Activated CD4-positive, CD25-positive, alpha-beta regulatory T cell (primary cell): ENCODE results near the gene TNNT2.
A peak's percentile ranks its signal among the peaks of the same experiment; 100 is the strongest.

ENCODE experiments used
- DNase-seq, 4 experiments: peaks; one replicate each; lab custom pipeline; 2025; lab: John Stamatoyannopoulos, UW

The TNNT2 gene

DNA sequence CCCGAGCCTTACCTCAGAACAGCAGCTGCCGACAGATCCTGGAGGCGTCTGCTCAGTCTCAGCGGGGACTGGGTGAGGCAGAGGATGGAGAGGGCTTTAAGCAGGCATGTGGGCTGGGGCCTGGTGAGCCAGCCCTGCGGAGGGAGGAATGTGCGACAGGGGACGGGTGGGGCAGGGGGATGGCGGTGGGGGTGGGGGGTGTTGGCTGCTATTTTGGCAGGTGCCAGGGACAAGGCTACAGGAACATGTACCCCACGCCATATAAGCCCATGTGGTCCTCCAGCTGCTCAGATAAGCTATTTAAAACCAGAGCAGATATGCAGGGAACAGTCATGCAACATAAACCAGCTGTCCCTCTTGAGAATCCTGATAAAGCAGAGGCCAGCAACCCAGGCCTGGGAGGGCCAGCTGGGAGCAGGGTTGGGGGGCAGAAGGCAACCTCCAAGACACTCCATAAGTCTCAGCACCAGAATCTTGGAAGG is at the start of gene TNNT2:
Gene TNNT2, minus strand, starts transcription at position 70 of the 482 bp plus-strand sequence. CDS start 4,426 bp downstream, outside the sequence.
- DNase-seq = no peak

- DNase-seq = no peak
These were observed 49.2 kb upstream of the TNNT2 start for GRCh38 chr1:201426479-201427310.

- no peak for DNase-seq
These were observed 46.7 kb upstream of the TNNT2 start for GRCh38 chr1:201424146-201424545.

DNA sequence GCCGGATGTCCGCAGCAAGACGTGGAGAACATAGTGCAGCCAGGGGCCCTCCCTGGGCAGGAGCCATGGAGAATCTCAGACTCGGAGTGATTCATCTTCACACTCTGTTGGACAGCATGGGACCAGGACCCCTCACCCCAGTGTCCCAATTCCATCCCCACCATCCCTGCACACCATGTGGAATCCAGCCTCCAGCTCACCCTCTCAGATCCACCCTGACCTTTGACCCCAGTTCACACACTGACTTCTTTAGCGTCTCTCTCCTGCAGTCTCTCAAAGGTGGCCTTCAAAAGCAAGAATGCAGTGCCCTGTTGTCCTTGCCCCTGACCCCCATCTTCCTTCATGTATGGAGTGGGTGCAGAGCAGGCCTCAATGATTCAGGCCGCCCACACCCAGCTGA is 46.2 kb upstream of the TNNT2 start:
- DNase-seq = no peak

- DNase-seq = no peak
These were observed 45.1 kb upstream of the TNNT2 start for GRCh38 chr1:201422436-201423030.

GRCh38 chr1:201422026-201422425 is 44.5 kb upstream of the TNNT2 start:
- no peak for DNase-seq

GRCh38 chr1:201421041-201421440 is 43.6 kb upstream of the TNNT2 start:
- no peak for DNase-seq

- no peak for DNase-seq
These were observed 43.1 kb upstream of the TNNT2 start for GRCh38 chr1:201420608-201421002.

GRCh38 chr1:201419746-201420607 is 42.5 kb upstream of the TNNT2 start:
- no peak for DNase-seq

DNA sequence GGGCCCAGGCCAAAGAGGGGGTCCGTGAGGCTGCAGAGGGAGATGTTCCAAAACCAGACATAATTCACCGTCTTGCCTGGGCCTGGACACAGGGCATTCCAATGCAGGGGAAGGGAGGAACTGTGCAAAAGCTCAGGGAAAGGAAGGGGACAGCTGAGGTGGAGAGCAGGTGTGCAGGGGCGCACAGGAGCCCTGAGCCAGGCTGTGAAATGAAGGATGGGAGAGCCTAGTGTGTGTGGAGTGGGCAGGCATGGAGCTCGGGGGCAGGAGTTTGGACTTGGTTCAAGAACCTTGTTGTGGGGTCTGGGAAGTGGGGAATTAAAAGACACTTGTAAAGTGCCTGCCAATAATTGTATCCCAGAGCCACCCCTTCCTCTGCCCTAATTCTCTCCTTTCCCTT is 41.8 kb upstream of the TNNT2 start:
- no peak for DNase-seq

- DNase-seq = no peak
These were observed 41.0 kb upstream of the TNNT2 start for GRCh38 chr1:201418461-201418860.

DNA sequence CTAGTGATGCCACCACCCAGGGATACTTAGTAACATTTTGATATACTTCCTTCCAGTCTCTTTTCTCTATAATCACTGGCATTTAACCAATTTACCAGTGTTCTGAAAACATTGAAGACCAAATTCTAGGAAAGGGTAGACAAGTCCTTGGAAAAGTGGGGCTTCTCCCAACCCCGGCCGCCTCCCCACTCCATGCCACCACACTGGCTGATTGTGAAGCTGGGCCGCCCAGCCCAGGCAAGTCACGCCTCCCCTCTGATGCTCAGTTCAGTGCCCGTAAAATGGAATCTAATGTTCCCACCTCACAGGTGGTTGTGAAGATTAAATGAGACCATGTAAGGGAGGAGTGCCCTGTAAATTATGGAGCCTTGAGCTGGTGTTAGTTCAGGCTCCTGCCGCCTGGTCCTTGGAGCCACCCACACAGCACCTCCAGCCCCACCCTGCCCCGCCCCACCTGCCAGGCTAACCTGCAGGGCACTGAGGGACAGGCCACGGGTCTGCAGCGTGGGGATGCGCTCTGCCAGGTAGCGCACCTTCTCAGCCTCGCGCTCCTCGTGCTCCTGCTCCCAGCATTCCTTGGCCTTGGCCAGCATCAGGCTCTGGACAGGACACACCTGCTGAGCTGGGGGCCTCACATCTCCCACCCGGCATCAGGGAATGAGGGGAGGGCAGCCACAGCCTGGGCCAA is 36.7 kb upstream of the TNNT2 start:
- no peak for DNase-seq

- no peak for DNase-seq
These were observed 33.8 kb upstream of the TNNT2 start for GRCh38 chr1:201411292-201411691.

DNA sequence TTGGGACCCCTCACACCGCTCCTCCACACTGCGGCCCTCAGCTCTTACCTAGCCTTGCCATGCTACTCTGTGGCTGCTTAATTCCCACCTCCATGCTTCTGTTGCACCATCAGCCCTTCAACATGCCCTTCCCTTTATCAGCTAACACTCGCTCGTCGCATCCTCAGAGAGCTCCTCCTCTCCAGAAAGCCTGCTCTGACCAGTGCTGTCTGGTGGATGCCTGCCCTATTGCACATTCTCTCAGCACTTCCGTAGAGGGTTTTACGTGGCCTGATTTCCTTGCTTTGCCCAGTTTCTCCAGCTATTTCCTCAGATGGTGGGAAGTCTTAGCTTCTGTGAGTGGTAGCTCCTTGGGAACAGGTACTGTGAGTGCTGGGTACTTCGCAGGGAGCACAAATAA is 32.0 kb upstream of the TNNT2 start:
- DNase-seq = no peak

DNA sequence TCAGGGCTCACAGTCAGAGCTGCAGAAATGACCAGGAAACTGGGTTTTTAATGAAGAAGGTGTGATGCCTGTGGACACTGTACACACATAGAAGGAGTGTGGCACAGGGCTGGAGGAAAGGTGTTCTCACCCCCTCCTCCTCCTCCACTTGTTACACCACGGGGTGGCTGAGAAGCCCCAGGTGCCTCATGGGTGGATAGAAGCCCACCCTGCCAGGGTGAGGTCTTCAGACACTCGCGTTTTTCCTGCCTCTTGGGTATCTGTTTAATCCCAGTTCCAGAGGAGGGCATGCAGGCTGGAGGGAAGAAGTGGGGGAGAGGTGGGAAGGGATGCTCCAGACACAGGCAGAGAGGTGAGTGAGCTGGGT is 31.3 kb upstream of the TNNT2 start:
- no peak for DNase-seq

GRCh38 chr1:201408176-201408833 is 30.8 kb upstream of the TNNT2 start:
- DNase-seq = peak; percentile 30 to 62 (median 42)

GRCh38 chr1:201406831-201407406 is 29.4 kb upstream of the TNNT2 start:
- no peak for DNase-seq

DNA sequence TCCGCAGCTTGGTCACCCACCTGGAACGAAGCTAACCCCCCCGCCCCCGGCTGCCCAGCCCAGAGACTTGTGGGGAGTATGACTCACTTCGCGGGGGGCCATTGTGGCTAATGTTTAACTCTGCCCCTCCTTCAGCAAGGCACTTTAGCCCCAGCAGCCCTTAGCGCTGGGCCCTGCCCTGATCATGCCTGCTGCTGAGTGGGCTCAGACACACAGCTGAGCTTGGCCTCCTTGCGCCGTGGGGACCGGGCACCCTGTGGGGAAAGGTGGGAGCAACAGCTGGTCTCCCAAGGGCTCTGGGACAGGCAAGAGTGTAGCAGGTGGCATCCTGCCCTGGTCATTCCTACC is 28.0 kb upstream of the TNNT2 start:
- no peak for DNase-seq

DNA sequence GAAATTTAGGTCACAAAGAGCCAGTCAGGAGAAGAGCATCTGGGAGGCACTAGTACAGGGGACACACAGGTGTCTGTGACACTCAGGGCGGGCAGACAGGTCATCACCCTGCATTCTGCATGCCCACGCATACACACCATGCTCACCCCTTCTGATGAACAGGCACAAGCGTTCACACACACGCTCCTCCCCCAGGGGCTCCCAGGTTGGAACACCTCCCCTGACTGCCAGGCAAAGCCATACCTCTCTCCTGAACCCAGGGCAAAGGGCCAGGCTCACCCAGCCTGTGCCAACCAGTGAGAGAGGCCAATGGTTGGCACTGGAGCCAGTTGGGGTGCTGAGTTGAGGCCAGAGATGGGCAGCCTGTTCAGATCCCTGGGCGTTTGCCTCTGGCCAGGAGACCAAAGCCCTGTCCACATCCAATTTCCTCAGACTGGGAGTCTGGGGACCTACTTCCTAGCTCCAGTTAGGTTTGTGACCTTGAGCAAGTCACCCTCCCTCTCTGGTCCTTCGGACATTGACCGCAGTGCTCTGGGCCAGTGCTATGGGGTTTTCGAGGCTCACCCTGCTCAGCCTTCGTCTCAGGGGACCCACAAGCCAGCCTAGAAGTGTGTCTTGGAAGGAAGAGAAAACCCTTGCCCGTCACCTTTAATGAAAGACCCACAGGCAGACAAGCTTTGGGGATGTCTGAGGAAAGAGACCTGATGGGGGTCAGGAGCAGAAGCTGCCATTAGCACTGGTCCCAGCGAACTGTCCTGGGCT is 27.4 kb upstream of the TNNT2 start:
- no peak for DNase-seq

DNA sequence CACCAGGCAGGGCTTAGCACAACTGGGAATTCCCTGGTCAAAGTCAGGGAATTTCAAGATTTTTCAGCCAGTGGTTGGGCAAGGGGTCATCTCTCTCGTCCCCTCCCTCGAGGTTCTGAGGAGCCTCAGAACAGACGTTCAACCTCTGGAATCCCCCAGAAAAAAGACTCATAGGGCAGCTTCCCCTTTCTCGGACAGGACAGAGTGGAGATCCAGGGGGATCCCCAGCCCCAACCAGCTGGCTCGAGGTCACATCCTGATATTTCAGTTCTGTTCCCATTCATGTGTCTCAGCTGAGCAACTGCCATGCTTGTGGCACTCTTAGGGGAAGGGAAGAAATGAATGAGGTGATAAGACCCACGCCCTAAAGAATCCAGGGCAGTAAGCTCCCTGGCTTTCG is 26.6 kb upstream of the TNNT2 start:
- no peak for DNase-seq
